Measurements from ENCODE around the gene PLAGL1. TPM values are rescaled to one million over a fixed set of nuclear protein-coding genes. Genes with fewer than 3 reads are reported as not detected.

The PLAGL1 gene
- total and polyA plus RNA-seq, 2 of the 13 experiments (the other 11 are each of a cell fraction or from before 2014, with no cell fraction given), result 0.60 to 2.3 TPM

DNA sequence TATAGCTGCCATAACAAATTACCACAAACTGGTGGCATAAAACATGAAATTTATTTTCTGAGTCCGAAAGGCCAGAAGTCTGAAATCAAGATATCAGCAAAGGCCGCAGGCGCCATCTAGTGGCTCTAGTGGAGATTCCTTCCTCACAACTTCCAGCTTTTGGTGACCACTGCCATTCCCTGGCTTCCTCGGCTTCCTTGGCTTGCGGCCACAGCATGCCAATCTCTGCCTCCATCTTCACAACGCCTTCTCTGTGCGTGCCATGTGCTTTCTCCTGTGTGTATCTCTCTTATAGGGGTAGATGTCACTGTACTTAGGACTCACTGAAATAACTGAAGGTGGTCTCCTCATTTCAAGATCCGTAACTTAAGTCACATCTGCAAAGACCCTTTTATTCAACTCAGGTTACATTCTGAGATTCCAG lies 5.4 kb upstream of the PLAGL1 start (continued):
- TF ChIP-seq, protein P1, sequence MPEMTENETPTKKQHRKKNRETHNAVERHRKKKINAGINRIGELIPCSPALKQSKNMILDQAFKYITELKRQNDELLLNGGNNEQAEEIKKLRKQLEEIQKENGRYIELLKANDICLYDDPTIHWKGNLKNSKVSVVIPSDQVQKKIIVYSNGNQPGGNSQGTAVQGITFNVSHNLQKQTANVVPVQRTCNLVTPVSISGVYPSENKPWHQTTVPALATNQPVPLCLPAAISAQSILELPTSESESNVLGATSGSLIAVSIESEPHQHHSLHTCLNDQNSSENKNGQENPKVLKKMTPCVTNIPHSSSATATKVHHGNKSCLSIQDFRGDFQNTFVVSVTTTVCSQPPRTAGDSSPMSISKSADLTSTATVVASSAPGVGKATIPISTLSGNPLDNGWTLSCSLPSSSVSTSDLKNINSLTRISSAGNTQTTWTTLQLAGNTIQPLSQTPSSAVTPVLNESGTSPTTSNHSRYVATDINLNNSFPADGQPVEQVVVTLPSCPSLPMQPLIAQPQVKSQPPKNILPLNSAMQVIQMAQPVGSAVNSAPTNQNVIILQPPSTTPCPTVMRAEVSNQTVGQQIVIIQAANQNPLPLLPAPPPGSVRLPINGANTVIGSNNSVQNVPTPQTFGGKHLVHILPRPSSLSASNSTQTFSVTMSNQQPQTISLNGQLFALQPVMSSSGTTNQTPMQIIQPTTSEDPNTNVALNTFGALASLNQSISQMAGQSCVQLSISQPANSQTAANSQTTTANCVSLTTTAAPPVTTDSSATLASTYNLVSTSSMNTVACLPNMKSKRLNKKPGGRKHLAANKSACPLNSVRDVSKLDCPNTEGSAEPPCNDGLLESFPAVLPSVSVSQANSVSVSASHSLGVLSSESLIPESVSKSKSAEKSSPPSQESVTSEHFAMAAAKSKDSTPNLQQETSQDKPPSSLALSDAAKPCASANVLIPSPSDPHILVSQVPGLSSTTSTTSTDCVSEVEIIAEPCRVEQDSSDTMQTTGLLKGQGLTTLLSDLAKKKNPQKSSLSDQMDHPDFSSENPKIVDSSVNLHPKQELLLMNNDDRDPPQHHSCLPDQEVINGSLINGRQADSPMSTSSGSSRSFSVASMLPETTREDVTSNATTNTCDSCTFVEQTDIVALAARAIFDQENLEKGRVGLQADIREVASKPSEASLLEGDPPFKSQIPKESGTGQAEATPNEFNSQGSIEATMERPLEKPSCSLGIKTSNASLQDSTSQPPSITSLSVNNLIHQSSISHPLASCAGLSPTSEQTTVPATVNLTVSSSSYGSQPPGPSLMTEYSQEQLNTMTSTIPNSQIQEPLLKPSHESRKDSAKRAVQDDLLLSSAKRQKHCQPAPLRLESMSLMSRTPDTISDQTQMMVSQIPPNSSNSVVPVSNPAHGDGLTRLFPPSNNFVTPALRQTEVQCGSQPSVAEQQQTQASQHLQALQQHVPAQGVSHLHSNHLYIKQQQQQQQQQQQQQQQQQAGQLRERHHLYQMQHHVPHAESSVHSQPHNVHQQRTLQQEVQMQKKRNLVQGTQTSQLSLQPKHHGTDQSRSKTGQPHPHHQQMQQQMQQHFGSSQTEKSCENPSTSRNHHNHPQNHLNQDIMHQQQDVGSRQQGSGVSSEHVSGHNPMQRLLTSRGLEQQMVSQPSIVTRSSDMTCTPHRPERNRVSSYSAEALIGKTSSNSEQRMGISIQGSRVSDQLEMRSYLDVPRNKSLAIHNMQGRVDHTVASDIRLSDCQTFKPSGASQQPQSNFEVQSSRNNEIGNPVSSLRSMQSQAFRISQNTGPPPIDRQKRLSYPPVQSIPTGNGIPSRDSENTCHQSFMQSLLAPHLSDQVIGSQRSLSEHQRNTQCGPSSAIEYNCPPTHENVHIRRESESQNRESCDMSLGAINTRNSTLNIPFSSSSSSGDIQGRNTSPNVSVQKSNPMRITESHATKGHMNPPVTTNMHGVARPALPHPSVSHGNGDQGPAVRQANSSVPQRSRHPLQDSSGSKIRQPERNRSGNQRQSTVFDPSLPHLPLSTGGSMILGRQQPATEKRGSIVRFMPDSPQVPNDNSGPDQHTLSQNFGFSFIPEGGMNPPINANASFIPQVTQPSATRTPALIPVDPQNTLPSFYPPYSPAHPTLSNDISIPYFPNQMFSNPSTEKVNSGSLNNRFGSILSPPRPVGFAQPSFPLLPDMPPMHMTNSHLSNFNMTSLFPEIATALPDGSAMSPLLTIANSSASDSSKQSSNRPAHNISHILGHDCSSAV (CRISPR knock-in tag; IDR thresholded peaks at IDR 0.05; ENCODE audit: borderline replicate concordance), result no peak
- TF ChIP-seq, protein P2, sequence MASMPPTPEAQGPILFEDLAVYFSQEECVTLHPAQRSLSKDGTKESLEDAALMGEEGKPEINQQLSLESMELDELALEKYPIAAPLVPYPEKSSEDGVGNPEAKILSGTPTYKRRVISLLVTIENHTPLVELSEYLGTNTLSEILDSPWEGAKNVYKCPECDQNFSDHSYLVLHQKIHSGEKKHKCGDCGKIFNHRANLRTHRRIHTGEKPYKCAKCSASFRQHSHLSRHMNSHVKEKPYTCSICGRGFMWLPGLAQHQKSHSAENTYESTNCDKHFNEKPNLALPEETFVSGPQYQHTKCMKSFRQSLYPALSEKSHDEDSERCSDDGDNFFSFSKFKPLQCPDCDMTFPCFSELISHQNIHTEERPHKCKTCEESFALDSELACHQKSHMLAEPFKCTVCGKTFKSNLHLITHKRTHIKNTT (CRISPR knock-in tag; IDR thresholded peaks at IDR 0.05), result no peak
- TF ChIP-seq FOXA3 (CRISPR knock-in tag; IDR thresholded peaks at IDR 0.05) (0 out of 2 replicates have a peak, but pooled peaks have one; percentile 41), XRCC5 (optimal IDR thresholded peaks at IDR 0.05; ENCODE audit: low read length) (peak; percentile 62), ZNF292 (CRISPR knock-in tag; IDR thresholded peaks at IDR 0.05; ENCODE audit: borderline replicate concordance, low read depth) (no peak), ZNF224 (CRISPR knock-in tag; IDR thresholded peaks at IDR 0.05) (no peak), ARID3A (IDR thresholded peaks at IDR 0.05; ENCODE audit: low read depth, low read length) (0 out of 2 replicates have a peak, but pooled peaks have one; percentile 21), KDM1A (CRISPR knock-in tag; IDR thresholded peaks at IDR 0.05) (peak; percentile 85), FOXP4 (CRISPR knock-in tag; IDR thresholded peaks at IDR 0.05) (no peak), ZBTB3 (CRISPR knock-in tag; IDR thresholded peaks at IDR 0.05; ENCODE audit: borderline replicate concordance, low read depth) (no peak), HIVEP1 (CRISPR knock-in tag; IDR thresholded peaks at IDR 0.05) (no peak)
- TF ChIP-seq, protein P3, sequence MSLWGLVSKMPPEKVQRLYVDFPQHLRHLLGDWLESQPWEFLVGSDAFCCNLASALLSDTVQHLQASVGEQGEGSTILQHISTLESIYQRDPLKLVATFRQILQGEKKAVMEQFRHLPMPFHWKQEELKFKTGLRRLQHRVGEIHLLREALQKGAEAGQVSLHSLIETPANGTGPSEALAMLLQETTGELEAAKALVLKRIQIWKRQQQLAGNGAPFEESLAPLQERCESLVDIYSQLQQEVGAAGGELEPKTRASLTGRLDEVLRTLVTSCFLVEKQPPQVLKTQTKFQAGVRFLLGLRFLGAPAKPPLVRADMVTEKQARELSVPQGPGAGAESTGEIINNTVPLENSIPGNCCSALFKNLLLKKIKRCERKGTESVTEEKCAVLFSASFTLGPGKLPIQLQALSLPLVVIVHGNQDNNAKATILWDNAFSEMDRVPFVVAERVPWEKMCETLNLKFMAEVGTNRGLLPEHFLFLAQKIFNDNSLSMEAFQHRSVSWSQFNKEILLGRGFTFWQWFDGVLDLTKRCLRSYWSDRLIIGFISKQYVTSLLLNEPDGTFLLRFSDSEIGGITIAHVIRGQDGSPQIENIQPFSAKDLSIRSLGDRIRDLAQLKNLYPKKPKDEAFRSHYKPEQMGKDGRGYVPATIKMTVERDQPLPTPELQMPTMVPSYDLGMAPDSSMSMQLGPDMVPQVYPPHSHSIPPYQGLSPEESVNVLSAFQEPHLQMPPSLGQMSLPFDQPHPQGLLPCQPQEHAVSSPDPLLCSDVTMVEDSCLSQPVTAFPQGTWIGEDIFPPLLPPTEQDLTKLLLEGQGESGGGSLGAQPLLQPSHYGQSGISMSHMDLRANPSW (CRISPR knock-in tag; IDR thresholded peaks at IDR 0.05; ENCODE audit: borderline replicate concordance), result 0 out of 2 replicates have a peak, but pooled peaks have one; percentile 66
